WERI-Rb-1 (cell line): Measurements from ENCODE around the gene TGFBRAP1.

ENCODE experiments used
- DNase-seq: peaks from one replicate; pipeline ENCODE4 v3.0.0-alpha.2; 2020
- H3K27ac ChIP-seq: fragments of 250-450 bp; sonication (Bioruptor Pico); 2 replicates; pipeline ENCODE4 v1.5.1; 2020; ENCODE audit warnings: mild to moderate bottlenecking, moderate library complexity
- H3K27me3 ChIP-seq: fragments of 250-450 bp; sonication (Bioruptor Pico); 2 replicates; pipeline ENCODE4 v1.5.1; 2021; ENCODE audit warnings: mild to moderate bottlenecking, low read depth, moderate library complexity; ENCODE audit not compliant: insufficient read depth, severe bottlenecking
- H3K36me3 ChIP-seq: fragments of 250-450 bp; sonication (Bioruptor Pico); 2 replicates; pipeline ENCODE4 v1.5.1; 2020; ENCODE audit warnings: mild to moderate bottlenecking, moderate library complexity
- H3K4me3 ChIP-seq: 2 replicates; pipeline ENCODE4 v1.5.1; 2011; ENCODE audit warnings: low read depth, mild to moderate bottlenecking, control low read depth, low read length
- H3K9me3 ChIP-seq: fragments of 250-450 bp; sonication (Bioruptor Pico); 2 replicates; pipeline ENCODE4 v1.5.1; 2021; ENCODE audit warnings: mild to moderate bottlenecking, moderate library complexity; ENCODE audit not compliant: severe bottlenecking
- TF ChIP-seq, protein P1 (sequence below): IDR thresholded peaks from 2 replicates; pipeline ENCODE4 v1.5.1; 2011; ENCODE audit warnings: low read depth, mild to moderate bottlenecking, control low read depth, inconsistent platforms, low read length

Gene TGFBRAP1

DNA sequence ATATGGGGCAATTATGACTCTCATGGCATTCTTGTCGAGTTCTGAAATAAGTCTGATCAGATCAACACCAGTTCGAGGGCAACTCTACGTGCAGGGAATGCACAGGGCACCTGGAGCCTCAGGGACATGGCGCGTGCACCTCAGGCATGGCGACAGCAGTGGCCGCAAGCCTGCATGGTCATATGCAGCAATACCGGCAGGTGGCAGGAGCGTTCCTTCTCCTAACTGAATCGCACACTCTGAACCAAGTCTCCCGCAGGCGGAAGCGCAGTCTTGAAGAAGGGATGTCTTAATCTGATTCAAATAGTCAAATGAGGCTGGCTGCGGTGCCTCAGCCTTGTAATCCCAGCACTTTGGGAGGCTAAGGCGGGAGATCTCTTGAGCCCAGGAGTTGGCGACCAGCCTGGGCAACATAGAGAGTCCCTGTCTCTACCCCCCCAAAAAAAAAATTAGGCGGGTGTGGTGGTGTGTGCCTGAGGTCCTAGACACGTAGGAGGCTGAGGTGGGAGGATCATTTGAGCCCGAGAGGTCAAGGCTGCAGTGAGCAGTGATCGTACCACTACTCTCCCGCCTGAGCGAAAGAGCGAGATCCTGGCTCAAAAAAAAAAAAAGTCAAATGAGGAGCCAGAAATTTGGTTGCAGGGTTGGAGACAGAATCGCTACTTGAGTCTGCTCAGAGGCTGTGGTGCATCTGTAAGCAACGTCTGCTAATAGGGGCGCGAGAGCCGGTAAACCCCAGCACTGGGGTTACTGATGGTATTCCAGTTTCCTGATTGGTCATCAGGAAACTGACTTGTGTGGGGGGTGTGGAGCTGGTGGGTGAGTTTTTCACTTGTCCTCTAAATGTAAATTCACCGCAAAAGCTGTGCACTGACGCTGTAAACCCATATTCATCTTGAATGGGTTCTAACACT is 40.5 kb upstream of the TGFBRAP1 start:
- Histone ChIP-seq H3K27me3 (no peaks in the 10 kb centered on the region), H3K27ac (no peak overlapping the region), H3K4me3 (no peak overlapping the region), H3K36me3 (peaks cover 3% of the 10 kb centered on the region), H3K9me3 (no peaks in the 10 kb centered on the region)
- TF ChIP-seq, protein P1, sequence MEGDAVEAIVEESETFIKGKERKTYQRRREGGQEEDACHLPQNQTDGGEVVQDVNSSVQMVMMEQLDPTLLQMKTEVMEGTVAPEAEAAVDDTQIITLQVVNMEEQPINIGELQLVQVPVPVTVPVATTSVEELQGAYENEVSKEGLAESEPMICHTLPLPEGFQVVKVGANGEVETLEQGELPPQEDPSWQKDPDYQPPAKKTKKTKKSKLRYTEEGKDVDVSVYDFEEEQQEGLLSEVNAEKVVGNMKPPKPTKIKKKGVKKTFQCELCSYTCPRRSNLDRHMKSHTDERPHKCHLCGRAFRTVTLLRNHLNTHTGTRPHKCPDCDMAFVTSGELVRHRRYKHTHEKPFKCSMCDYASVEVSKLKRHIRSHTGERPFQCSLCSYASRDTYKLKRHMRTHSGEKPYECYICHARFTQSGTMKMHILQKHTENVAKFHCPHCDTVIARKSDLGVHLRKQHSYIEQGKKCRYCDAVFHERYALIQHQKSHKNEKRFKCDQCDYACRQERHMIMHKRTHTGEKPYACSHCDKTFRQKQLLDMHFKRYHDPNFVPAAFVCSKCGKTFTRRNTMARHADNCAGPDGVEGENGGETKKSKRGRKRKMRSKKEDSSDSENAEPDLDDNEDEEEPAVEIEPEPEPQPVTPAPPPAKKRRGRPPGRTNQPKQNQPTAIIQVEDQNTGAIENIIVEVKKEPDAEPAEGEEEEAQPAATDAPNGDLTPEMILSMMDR = peak; percentile 97
- peak; percentile 91 for DNase-seq

GRCh38 chr2:105368759-105369408 is 39.3 kb upstream of the TGFBRAP1 start:
- no peaks in the 10 kb centered on the region for H3K9me3 ChIP-seq
- H3K4me3 ChIP-seq = no peak overlapping the region
- peaks cover 3% of the 10 kb centered on the region for H3K36me3 ChIP-seq
- H3K27me3 ChIP-seq = no peaks in the 10 kb centered on the region
- DNase-seq = no peak
- TF ChIP-seq, protein P1 = no peak
- no peak overlapping the region for H3K27ac ChIP-seq

GRCh38 chr2:105365206-105365605 is 35.7 kb upstream of the TGFBRAP1 start:
- Histone ChIP-seq H3K27me3 (no peaks in the 10 kb centered on the region), H3K9me3 (no peaks in the 10 kb centered on the region), H3K36me3 (peaks cover 9% of the 10 kb centered on the region), H3K27ac (no peak overlapping the region), H3K4me3 (no peak overlapping the region)
- TF ChIP-seq, protein P1 = no peak
- no peak for DNase-seq

DNA sequence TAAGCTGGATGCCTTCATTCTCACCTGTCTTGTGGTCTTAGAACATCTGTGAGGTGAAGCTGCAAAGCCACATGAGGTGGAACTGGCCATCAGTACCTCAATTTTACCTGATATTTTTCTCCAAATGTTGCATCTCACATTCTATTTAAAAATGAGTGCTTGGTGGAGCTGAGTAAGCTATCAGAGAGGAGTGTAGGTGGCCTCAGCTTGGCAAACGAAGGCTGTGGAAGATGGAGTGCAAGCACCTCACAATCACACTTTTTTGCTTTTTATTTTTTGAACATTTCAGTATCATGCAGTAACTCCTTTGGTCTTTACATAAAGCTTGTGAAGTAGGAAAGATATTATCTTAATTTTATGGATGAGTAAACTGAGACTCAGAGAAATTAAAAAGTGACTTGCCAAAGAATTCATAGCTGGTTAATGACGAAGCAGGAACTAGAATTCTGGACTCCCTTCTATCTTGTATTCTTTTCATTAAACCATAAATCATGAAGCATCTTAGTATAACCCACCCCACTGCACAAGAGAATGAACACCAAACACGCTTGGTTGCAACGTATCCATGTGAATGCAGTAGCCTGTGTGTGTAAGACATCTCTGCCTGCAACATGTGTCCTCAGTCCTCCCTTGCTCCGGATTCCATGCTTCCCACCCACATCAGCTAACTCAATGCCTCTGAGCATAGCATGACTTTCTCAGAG is 35.1 kb upstream of the TGFBRAP1 start:
- TF ChIP-seq, protein P1 = no peak
- Histone ChIP-seq H3K27me3 (no peaks in the 10 kb centered on the region), H3K27ac (no peak overlapping the region), H3K36me3 (peaks cover 9% of the 10 kb centered on the region), H3K4me3 (no peak overlapping the region), H3K9me3 (no peaks in the 10 kb centered on the region)
- no peak for DNase-seq

- TF ChIP-seq, protein P1 = no peak
- Histone ChIP-seq H3K27ac (no peak overlapping the region), H3K36me3 (peaks cover 11% of the 10 kb centered on the region), H3K27me3 (no peaks in the 10 kb centered on the region), H3K4me3 (no peak overlapping the region), H3K9me3 (no peaks in the 10 kb centered on the region)
- DNase-seq = no peak
Observed at GRCh38 chr2:105362862-105363591, 33.5 kb upstream of the TGFBRAP1 start.
